Neural cell (in vitro differentiated cells): ENCODE measurements around the gene TNS3. TPM values are rescaled to one million over a fixed set of nuclear protein-coding genes. Genes with fewer than 3 reads are reported as not detected.

Experiments
- H2AFZ ChIP-seq: fragments of 200-600, 300-800 bp; sonication (generic), shearing (Covaris generic); 2 replicates; pipeline ENCODE4 v1.6.0; 2014; ENCODE audit warnings: low read depth, mild to moderate bottlenecking, antibody characterized with exemption, low read length, moderate library complexity
- H3F3A ChIP-seq: fragments of 200-600 bp; shearing (Covaris generic); 2 replicates; pipeline ENCODE4 v1.6.1; 2016; ENCODE audit warnings: mild to moderate bottlenecking, moderate library complexity, mixed read lengths, antibody characterized with exemption, low read length; ENCODE audit not compliant: insufficient read depth, poor library complexity, severe bottlenecking
- H3K27ac ChIP-seq: fragments of 200-600, 300-800 bp; sonication (generic), shearing (Covaris generic); 2 replicates; pipeline ENCODE4 v1.5.1; 2014; ENCODE audit warnings: mild to moderate bottlenecking, low read length, moderate library complexity
- H3K27me3 ChIP-seq: fragments of 300-800, 200-600 bp; sonication (generic), shearing (Covaris generic); 2 replicates; pipeline ENCODE4 v1.6.0; 2014; ENCODE audit warnings: mild to moderate bottlenecking, low read depth, low read length, moderate library complexity; ENCODE audit not compliant: insufficient read depth
- H3K36me3 ChIP-seq: fragments of 300-800, 200-600 bp; sonication (generic), shearing (Covaris generic); 2 replicates; pipeline ENCODE4 v1.5.1; 2014; ENCODE audit warnings: mild to moderate bottlenecking, antibody characterized with exemption, low read length, moderate library complexity; ENCODE audit not compliant: insufficient read depth
- H3K4me2 ChIP-seq: fragments of 300-800, 200-600 bp; sonication (generic), shearing (Covaris generic); 2 replicates; pipeline ENCODE4 v1.6.0; 2014; ENCODE audit warnings: mild to moderate bottlenecking, low read length
- H3K4me3 ChIP-seq: fragments of 300-800, 200-600 bp; sonication (generic), shearing (Covaris generic); 2 replicates; pipeline ENCODE4 v1.5.1; 2014; ENCODE audit warnings: mild to moderate bottlenecking, low read length, moderate library complexity
- H3K79me2 ChIP-seq: fragments of 200-600 bp; shearing (Covaris generic); replicated peaks from 2 replicates; pipeline ENCODE4 v1.6.0; 2014; ENCODE audit warnings: mild to moderate bottlenecking, low read length, moderate library complexity; ENCODE audit not compliant: insufficient read depth
- H3K9ac ChIP-seq: fragments of 300-800, 200-600 bp; sonication (generic), shearing (Covaris generic); 2 replicates; pipeline ENCODE4 v1.6.1; 2016; ENCODE audit warnings: mild to moderate bottlenecking, low read length, mixed read lengths
- H3K9me2 ChIP-seq: fragments of 200-600 bp; shearing (Covaris generic); 2 replicates; pipeline ENCODE4 v1.6.1; 2016; ENCODE audit warnings: mild to moderate bottlenecking, low read length, mixed read lengths; ENCODE audit not compliant: insufficient read depth
- H3K9me3 ChIP-seq: fragments of 200-600, 300-800 bp; sonication (generic), shearing (Covaris generic); 2 replicates; pipeline ENCODE4 v1.6.1; 2016; ENCODE audit warnings: mild to moderate bottlenecking, mixed run types, low read length, moderate library complexity, mixed read lengths
- H4K20me1 ChIP-seq: fragments of 200-600 bp; shearing (Covaris generic); 2 replicates; pipeline ENCODE4 v1.6.1; 2016; ENCODE audit warnings: mild to moderate bottlenecking, mixed run types; ENCODE audit not compliant: insufficient read depth
- EP300 ChIP-seq: fragments of 450-650 bp; conservative IDR thresholded peaks from 2 replicates; pipeline ENCODE4 v1.6.1; 2014; ENCODE audit warnings: antibody characterized with exemption, mild to moderate bottlenecking, moderate library complexity; ENCODE audit not compliant: poor library complexity, severe bottlenecking
- EZH2 ChIP-seq: fragments of 200-600, 300-800 bp; shearing (Covaris generic), sonication (generic); IDR thresholded peaks from 2 replicates; pipeline ENCODE4 v1.6.1; 2014; ENCODE audit warnings: antibody characterized with exemption, low read length, borderline replicate concordance, mild to moderate bottlenecking; ENCODE audit not compliant: insufficient read depth, poor library complexity, severe bottlenecking
- MXI1 ChIP-seq: fragments of 450-650 bp; conservative IDR thresholded peaks from 2 replicates; pipeline ENCODE4 v1.6.1; 2014; ENCODE audit warnings: antibody characterized with exemption, mild to moderate bottlenecking; ENCODE audit not compliant: poor library complexity, severe bottlenecking
- POLR2AphosphoS5 ChIP-seq: IDR thresholded peaks from 2 replicates; pipeline ENCODE4 v1.6.1; 2012
- RAD21 ChIP-seq: fragments of 450-650 bp; conservative IDR thresholded peaks from 2 replicates; pipeline ENCODE4 v1.6.1; 2014; ENCODE audit warnings: antibody characterized with exemption, mild to moderate bottlenecking, moderate library complexity
- REST ChIP-seq: IDR thresholded peaks from 2 replicates; pipeline ENCODE4 v1.6.1; 2012; ENCODE audit warnings: borderline replicate concordance
- SMC3 ChIP-seq: fragments of 450-650 bp; conservative IDR thresholded peaks from 2 replicates; pipeline ENCODE4 v1.6.1; 2014; ENCODE audit warnings: antibody characterized with exemption, mild to moderate bottlenecking, moderate library complexity; ENCODE audit not compliant: poor library complexity
- TAF1 ChIP-seq: IDR thresholded peaks from 2 replicates; pipeline ENCODE4 v1.6.1; 2012; ENCODE audit warnings: low read depth
- polyA plus RNA-seq: library from polyadenylated mRNA; depleted of rRNA; stranded (reverse); fragments of >200 nt; gene quantifications from 2 replicates; pipeline ENCODE4 v1.2.3, GENCODE V29; 2014
- TF ChIP-seq, protein P1 (sequence below): fragments of 450-650 bp; IDR thresholded peaks from 2 replicates; pipeline ENCODE4 v1.5.1; 2014; ENCODE audit warnings: antibody characterized with exemption, mild to moderate bottlenecking, moderate library complexity; ENCODE audit not compliant: poor library complexity, severe bottlenecking

Gene TNS3
- polyA plus RNA-seq, 1 donor from 2014 or later: 0.58 TPM

GRCh38 chr7:47526466-47526865 is 55.4 kb downstream of the TNS3 start:
- Histone ChIP-seq H3K9me2 (no peaks in the 10 kb centered on the region), H4K20me1 (no peaks in the 10 kb centered on the region), H3K4me2 (no peak overlapping the region), H2AFZ (no peak overlapping the region), H3F3A (no peaks in the 10 kb centered on the region), H3K36me3 (no peaks in the 10 kb centered on the region), H3K79me2 (peaks cover 5% of the 10 kb centered on the region), H3K9ac (no peak overlapping the region), H3K4me3 (no peak overlapping the region), H3K27me3 (no peaks in the 10 kb centered on the region), H3K27ac (no peak overlapping the region), H3K9me3 (no peaks in the 10 kb centered on the region)
- no peak for TF ChIP-seq RAD21
- no peak for TF ChIP-seq EZH2
- TF ChIP-seq TAF1: no peak
- TF ChIP-seq EP300: no peak
- no peak for TF ChIP-seq REST

DNA sequence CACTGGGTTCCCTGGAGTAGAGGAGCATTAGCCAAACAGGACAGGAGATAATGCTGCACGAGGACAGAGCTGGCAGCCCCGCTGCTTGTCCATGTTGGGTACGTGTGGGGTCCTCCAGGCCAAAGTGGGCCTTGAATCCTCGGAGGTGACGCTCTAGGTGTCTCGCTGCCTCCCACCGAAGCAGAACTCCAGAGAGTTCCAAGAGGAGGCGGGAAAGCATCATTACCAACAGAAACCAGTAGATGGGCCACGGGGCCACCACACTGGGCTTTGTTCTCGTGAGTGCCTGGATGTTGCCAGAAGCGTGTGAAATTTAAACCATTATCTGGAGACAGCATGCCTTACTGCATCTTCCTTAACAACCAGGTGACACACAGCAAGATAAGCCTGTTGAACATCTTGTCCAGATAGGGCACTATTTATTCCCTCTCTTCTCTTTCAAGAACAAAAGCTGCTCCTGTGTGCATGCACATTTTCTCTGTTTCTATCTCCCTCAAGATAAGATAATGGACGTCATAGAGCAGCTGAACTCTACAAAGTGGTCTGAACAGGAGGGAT is 56.8 kb downstream of the TNS3 start:
- no peak overlapping the region for H3K9ac ChIP-seq
- no peaks in the 10 kb centered on the region for H4K20me1 ChIP-seq
- no peaks in the 10 kb centered on the region for H3K9me3 ChIP-seq
- H3F3A ChIP-seq: no peaks in the 10 kb centered on the region
- no peak overlapping the region for H3K4me2 ChIP-seq
- no peak overlapping the region for H3K4me3 ChIP-seq
- TF ChIP-seq REST (no peak), EZH2 (no peak), SMC3 (no peak), EP300 (no peak), RAD21 (no peak), POLR2AphosphoS5 (no peak), TAF1 (no peak), MXI1 (no peak)
- TF ChIP-seq, protein P1, sequence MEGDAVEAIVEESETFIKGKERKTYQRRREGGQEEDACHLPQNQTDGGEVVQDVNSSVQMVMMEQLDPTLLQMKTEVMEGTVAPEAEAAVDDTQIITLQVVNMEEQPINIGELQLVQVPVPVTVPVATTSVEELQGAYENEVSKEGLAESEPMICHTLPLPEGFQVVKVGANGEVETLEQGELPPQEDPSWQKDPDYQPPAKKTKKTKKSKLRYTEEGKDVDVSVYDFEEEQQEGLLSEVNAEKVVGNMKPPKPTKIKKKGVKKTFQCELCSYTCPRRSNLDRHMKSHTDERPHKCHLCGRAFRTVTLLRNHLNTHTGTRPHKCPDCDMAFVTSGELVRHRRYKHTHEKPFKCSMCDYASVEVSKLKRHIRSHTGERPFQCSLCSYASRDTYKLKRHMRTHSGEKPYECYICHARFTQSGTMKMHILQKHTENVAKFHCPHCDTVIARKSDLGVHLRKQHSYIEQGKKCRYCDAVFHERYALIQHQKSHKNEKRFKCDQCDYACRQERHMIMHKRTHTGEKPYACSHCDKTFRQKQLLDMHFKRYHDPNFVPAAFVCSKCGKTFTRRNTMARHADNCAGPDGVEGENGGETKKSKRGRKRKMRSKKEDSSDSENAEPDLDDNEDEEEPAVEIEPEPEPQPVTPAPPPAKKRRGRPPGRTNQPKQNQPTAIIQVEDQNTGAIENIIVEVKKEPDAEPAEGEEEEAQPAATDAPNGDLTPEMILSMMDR: no peak
- H3K79me2 ChIP-seq: no peaks in the 10 kb centered on the region
- no peaks in the 10 kb centered on the region for H3K36me3 ChIP-seq
- no peaks in the 10 kb centered on the region for H3K9me2 ChIP-seq
- no peaks in the 10 kb centered on the region for H3K27me3 ChIP-seq
- H3K27ac ChIP-seq: no peak overlapping the region
- H2AFZ ChIP-seq: no peak overlapping the region
